Calu3 (cell line): Measurements from ENCODE around the gene CRHR1. TPM values are rescaled to one million over a fixed set of nuclear protein-coding genes. Genes with fewer than 3 reads are reported as not detected.

Experiments
- BruUV-seq: library from RNA; stranded (reverse); fragments of 400-500 nt; replicated peaks from 2 replicates; lab custom pipeline; 2021; lab: Mats Ljungman, UMichigan
- CTCF ChIA-PET: fragments of 300-600 bp; sonication (Branson Sonifier 250); formaldehyde crosslinking; loops from one replicate; lab custom pipeline; 2022; ENCODE audit warnings: antibody characterized with exemption; lab: Charles Lee
- DNase-seq: peaks from one replicate; pipeline ENCODE4 v3.0.0; 2022
- H3K27ac Mint-ChIP-seq: one replicate; pipeline ENCODE4 v1.8.0; 2022; ENCODE audit warnings: mixed read lengths; ENCODE audit not compliant: unreplicated experiment
- H3K27me3 Mint-ChIP-seq: one replicate; pipeline ENCODE4 v1.8.0; 2022; ENCODE audit warnings: mixed read lengths; ENCODE audit not compliant: unreplicated experiment
- H3K36me3 Mint-ChIP-seq: one replicate; pipeline ENCODE4 v1.8.0; 2022; ENCODE audit warnings: mild to moderate bottlenecking, moderate library complexity, mixed read lengths; ENCODE audit not compliant: insufficient read depth, unreplicated experiment
- H3K4me1 Mint-ChIP-seq: one replicate; pipeline ENCODE4 v1.8.0; 2022; ENCODE audit warnings: mild to moderate bottlenecking, low read depth, mixed read lengths; ENCODE audit not compliant: unreplicated experiment
- H3K4me3 Mint-ChIP-seq: one replicate; pipeline ENCODE4 v1.8.0; 2022; ENCODE audit warnings: mild to moderate bottlenecking, low read depth, moderate library complexity, mixed read lengths; ENCODE audit not compliant: unreplicated experiment
- H3K9me3 Mint-ChIP-seq: one replicate; pipeline ENCODE4 v1.8.0; 2022; ENCODE audit warnings: low read depth, mixed read lengths; ENCODE audit not compliant: unreplicated experiment
- CTCF ChIP-seq: fragments of 200-600 bp; IDR thresholded peaks from one replicate; pipeline ENCODE4 v1.8.0; 2022; ENCODE audit warnings: antibody characterized with exemption; ENCODE audit not compliant: unreplicated experiment
- intact Hi-C: fragments of 100-400 bp; cut with micrococcal nuclease; formaldehyde crosslinking; loops from one replicate; pipeline ENCODE4 v1.10.0; 2022; ENCODE audit not compliant: unreplicated experiment
- total RNA-seq: library from RNA; stranded (reverse); gene quantifications from 2 replicates; pipeline ENCODE4 v1.2.3, GENCODE V29; 2022

The CRHR1 gene
- total RNA-seq, 1 experiment from 2014 or later, result not detected

DNA sequence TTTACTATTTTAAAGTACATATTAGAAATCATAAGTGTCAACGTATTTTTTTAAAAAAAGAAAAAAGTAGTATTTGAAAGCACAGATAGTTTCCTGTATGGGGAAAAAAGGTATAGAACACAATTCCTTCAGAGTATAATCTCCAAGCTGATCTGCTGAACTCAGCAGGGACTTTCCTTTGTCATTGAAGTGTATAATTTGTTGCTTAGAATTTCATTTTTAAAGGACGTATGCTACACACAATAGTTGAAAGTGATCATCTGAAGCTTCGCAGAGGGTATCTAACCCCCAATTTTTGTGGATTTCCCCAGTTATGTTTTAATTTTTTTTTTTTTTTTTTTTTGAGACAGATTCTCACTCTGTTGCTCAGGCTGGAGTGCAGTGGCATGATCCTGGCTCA lies 90.0 kb downstream of the CRHR1 start:
- BruUV-seq, result no TSS peak
- DNase-seq, result no peak
- no peak for TF ChIP-seq CTCF
- no peaks in the 10 kb centered on the region for H3K9me3 Mint-ChIP-seq
- no peak overlapping the region for H3K27ac Mint-ChIP-seq
- peaks cover 89% of the 10 kb centered on the region for H3K27me3 Mint-ChIP-seq
- CTCF ChIA-PET, result interaction anchor here (1.0 kb wide), 1 partner anchor 11 kb away, joined by 3 read pairs; no protein-coding TSS in a partner anchor
- H3K4me3 Mint-ChIP-seq, result no peak overlapping the region
- no peaks in the 10 kb centered on the region for H3K4me1 Mint-ChIP-seq
- H3K36me3 Mint-ChIP-seq, result no peaks in the 10 kb centered on the region
- intact Hi-C loops, result no loop called here

GRCh38 chr17:45876539-45876938 lies 92.4 kb downstream of the CRHR1 start:
- no peaks in the 10 kb centered on the region for H3K4me1 Mint-ChIP-seq
- CTCF ChIA-PET, result interaction anchor here (1.1 kb wide), 1 partner anchor 19 kb away, joined by 3 read pairs; no protein-coding TSS in a partner anchor
- no peak for DNase-seq
- peaks cover 80% of the 10 kb centered on the region for H3K27me3 Mint-ChIP-seq
- TF ChIP-seq CTCF, result no peak
- BruUV-seq, result no TSS peak
- H3K27ac Mint-ChIP-seq, result no peak overlapping the region
- H3K4me3 Mint-ChIP-seq, result no peak overlapping the region
- intact Hi-C loops, result no loop called here
- H3K9me3 Mint-ChIP-seq, result no peaks in the 10 kb centered on the region
- H3K36me3 Mint-ChIP-seq, result no peaks in the 10 kb centered on the region

- Mint-ChIP-seq H3K27me3 (peaks cover 80% of the 10 kb centered on the region), H3K4me1 (no peaks in the 10 kb centered on the region), H3K27ac (no peak overlapping the region), H3K9me3 (no peaks in the 10 kb centered on the region), H3K36me3 (no peaks in the 10 kb centered on the region), H3K4me3 (no peak overlapping the region)
- BruUV-seq, result no TSS peak
- intact Hi-C loops, result no loop called here
- TF ChIP-seq CTCF, result no peak
- DNase-seq, result no peak
- CTCF ChIA-PET, result no interaction called here
Measured at GRCh38 chr17:45877467-45877866, 93.3 kb downstream of the CRHR1 start.

DNA sequence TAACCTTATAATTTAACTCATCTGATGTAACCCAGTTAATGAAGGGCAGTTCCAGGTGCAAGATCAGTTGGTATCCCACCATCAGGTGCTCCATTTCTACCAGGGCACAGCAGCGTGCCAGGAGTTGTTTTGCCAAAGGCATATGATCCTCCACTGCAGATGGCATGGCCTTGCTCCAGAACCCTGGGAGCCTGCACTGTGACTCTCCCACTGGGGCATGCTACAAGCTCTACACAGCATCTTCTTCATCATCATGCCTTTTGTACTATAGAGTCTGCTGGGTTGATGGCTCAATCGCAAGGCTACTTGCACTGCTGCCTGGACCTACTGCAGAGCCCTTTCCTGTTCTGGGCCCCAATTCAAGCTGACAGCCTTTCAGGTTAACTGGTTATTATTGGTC lies 98.9 kb downstream of the CRHR1 start:
- no peak for TF ChIP-seq CTCF
- intact Hi-C loops, result no loop called here
- Mint-ChIP-seq H3K27ac (no peak overlapping the region), H3K4me1 (no peaks in the 10 kb centered on the region), H3K36me3 (no peaks in the 10 kb centered on the region), H3K9me3 (no peaks in the 10 kb centered on the region), H3K4me3 (no peak overlapping the region), H3K27me3 (peaks cover 71% of the 10 kb centered on the region)
- no TSS peak for BruUV-seq
- CTCF ChIA-PET, result interaction anchor here (0.6 kb wide), 1 partner anchor 1789 kb away, joined by 4 read pairs; no protein-coding TSS in a partner anchor
- DNase-seq, result no peak

Other genes with a start within 250 kb of the CRHR1 start
- not detected in 2 replicates for gene SPPL2C, start 60.6 kb downstream of the CRHR1 start, total RNA-seq
- gene MAPT, start 110.2 kb downstream of the CRHR1 start, total RNA-seq, result 1.1 and 1.6 TPM in 2 replicates
- not detected in 2 replicates for gene STH, start 214.9 kb downstream of the CRHR1 start, total RNA-seq